HUES6 (cell line): ENCODE data around the gene C11orf54.
"Not testable (repeated sequence)": the region's sequence is repeated elsewhere in the genome, so short reads cannot be mapped to it uniquely, and the experiment has no call there.

ENCODE experiments used
- H3K27ac ChIP-seq: 2 replicates; pipeline ENCODE4 v1.7.0; 2013; ENCODE audit warnings: low read depth, mild to moderate bottlenecking, low read length, inconsistent platforms
- H3K27me3 ChIP-seq: 2 replicates; pipeline ENCODE4 v1.6.1; 2013; ENCODE audit warnings: low read length; ENCODE audit not compliant: control insufficient read depth, insufficient read depth
- H3K36me3 ChIP-seq: 2 replicates; pipeline ENCODE4 v1.6.1; 2013; ENCODE audit warnings: low read length; ENCODE audit not compliant: control insufficient read depth, insufficient read depth
- H3K4me1 ChIP-seq: 2 replicates; pipeline ENCODE4 v1.6.1; 2013; ENCODE audit warnings: low read length; ENCODE audit not compliant: control insufficient read depth, insufficient read depth
- H3K4me3 ChIP-seq: 2 replicates; pipeline ENCODE4 v1.5.1; 2013; ENCODE audit warnings: low read depth, low read length
- H3K9ac ChIP-seq: one replicate; pipeline ENCODE4 v1.6.1; 2013; ENCODE audit warnings: mild to moderate bottlenecking, low read length
- H3K9me3 ChIP-seq: 2 replicates; pipeline ENCODE4 v1.6.1; 2013; ENCODE audit warnings: low read depth, low read length; ENCODE audit not compliant: control insufficient read depth, insufficient read depth

The C11orf54 gene

DNA sequence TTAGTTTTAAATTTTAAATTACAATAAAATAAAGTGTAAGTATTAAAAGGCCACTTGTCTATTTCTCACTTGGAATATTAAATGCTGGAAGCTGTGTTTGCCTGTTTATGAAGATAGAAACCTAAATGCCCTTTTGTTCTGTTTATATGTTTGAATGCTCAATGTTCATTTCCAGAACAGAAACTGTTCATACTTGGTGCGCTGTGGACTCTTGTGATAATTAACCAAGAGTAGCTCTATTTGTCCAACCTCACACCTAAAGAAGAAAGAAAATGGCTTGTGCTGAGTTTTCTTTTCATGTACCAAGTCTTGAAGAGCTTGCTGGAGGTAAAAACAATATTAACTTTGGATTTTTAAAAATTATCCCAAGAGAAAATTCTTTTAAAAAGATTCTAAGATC, 5.7 kb downstream of the C11orf54 start:
- no peak overlapping the region for H3K4me3 ChIP-seq
- no peaks in the 10 kb centered on the region for H3K27me3 ChIP-seq
- no peak overlapping the region for H3K9ac ChIP-seq
- no peaks in the 10 kb centered on the region for H3K9me3 ChIP-seq
- peaks cover 11% of the 10 kb centered on the region; the same call in 1 of the 2 replicates for H3K4me1 ChIP-seq
- 0 out of 2 replicates have a peak, but pooled peaks cover under 1% of the 10 kb centered on the region for H3K36me3 ChIP-seq
- no peak overlapping the region for H3K27ac ChIP-seq

DNA sequence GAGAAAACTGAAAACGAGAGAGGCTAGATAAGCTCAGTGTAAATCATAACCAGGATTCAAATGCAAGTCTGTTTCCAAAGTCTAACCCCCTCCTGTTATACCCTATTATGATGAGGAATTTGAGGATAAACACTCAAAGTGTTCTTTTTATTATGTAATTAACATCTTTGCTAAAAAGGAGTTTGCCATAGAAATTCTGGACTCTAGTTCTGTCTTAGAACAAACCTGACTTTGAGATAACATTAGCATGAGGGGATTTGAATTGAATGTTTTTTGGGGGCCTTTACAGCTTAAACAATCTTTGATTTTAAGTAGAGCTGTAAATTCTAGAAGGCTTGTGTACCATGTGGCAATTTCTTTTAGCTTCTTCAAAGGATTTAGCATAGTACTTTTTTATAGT, 9.5 kb downstream of the C11orf54 start:
- H3K27ac ChIP-seq: no peak overlapping the region
- no peaks in the 10 kb centered on the region for H3K27me3 ChIP-seq
- no peaks in the 10 kb centered on the region for H3K4me1 ChIP-seq
- no peak overlapping the region for H3K4me3 ChIP-seq
- H3K9ac ChIP-seq: no peak overlapping the region
- peaks cover 23% of the 10 kb centered on the region for H3K36me3 ChIP-seq
- no peaks in the 10 kb centered on the region for H3K9me3 ChIP-seq

DNA sequence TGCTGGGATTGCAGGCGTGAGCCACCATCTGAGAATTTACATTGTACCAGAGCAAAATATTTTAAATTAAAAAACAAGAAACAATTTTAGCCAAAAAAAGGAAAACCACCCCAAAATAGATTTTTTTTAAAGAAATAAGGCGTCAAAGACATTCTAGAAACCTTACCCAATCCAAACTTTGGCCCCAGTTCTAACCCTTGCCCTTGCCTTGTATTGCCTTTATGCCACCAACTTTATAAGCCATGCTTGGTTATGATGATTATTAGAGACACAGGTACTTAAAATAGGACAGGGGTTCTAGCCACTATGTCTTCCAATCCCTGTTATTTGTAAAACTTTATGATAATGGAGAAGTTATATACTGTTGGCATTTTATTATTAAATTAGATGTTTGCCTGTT, 11.8 kb downstream of the C11orf54 start:
- Histone ChIP-seq H3K27ac (no peak overlapping the region), H3K36me3 (peaks cover 42% of the 10 kb centered on the region), H3K9ac (no peak overlapping the region), H3K27me3 (no peaks in the 10 kb centered on the region), H3K9me3 (no peaks in the 10 kb centered on the region), H3K4me3 (no peak overlapping the region), H3K4me1 (no peaks in the 10 kb centered on the region)

DNA sequence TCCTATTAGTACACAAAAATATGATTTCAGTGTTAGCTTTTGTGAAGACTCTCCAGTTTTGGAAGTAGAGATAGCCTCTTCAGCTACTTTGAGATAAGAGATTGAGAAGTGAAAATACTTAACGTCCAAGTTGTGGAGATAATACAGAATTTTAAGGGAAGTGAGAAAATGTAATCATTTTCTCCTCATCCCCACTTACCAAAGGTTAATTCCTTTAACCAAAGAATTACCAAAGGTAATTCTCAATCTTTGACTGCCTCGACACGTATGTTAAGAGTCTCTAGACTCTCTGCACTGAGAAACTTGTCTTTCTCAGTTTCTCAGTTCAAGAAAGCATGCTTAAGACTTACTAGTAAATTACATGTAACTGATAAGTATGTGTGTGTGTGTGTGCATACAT, 15.3 kb downstream of the C11orf54 start:
- Histone ChIP-seq H3K9ac (no peak overlapping the region), H3K4me3 (no peak overlapping the region), H3K36me3 (peaks cover 68% of the 10 kb centered on the region), H3K9me3 (no peaks in the 10 kb centered on the region), H3K27ac (no peak overlapping the region), H3K4me1 (no peaks in the 10 kb centered on the region), H3K27me3 (no peaks in the 10 kb centered on the region)

DNA sequence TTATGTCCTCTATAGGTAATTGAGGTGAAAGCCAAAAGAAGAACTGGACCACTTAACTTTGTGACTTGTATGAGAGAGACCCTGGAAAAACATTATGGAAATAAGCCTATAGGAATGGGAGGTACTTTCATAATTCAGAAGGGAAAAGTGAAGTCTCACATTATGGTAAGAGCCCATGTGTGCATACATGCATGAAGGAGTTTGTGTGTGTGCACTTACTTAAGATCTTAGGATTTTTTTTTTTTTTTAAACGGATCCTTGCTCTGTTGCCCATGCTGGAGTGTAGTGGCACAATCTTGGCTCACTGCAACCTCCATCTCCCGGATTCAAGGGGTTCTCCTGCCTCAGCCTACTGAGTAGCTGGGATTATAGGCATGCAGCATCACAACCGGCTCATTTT, 15.8 kb downstream of the C11orf54 start:
- Histone ChIP-seq H3K4me3 (no peak overlapping the region), H3K9me3 (no peaks in the 10 kb centered on the region), H3K27ac (no peak overlapping the region), H3K9ac (no peak overlapping the region), H3K27me3 (no peaks in the 10 kb centered on the region), H3K36me3 (peaks cover 71% of the 10 kb centered on the region), H3K4me1 (no peaks in the 10 kb centered on the region)

DNA sequence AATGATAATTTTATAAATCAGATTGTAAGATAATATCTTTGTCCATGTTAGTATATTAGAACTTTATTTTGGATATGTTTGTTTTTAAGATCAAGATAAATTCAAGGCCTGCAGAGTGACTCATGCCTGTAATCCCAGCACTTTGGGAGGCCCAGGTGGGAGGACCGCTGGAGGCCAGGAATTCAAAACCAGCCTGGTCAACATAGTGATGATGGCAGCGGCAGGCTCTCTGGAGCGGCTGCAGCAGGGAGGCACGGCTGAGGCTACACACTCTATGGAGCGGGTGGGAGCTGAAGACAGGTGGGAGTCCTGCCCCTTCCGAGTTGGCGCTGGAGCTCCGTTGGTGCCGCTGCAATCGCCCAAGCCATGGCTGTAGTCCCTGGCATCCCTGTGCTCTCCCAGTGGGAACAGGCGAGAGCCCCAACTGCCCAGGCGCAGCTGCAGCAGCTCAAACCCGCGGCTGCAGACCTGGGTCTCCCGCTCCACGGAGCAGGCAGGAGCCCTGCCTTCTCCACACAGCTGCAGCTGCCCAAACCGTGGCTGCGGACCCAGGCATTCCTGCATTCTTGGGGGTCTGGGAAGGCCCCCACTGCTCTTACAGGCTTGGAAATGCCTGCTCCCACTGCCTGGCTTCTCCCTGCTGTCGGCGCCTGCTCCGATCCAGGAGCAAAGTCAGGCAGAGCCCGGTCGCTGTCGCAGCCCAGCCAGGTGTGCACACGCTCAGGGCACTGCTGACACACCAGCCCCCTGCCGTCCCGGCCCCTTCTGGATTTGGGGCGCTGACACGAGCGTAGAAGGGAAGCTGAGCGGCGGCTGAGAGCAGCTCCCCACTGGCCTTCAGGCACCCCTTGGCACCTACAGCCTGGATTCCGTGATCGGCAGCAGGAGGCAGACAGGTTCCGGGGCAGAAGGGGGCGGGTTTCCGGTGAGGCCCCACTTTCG, 16.7 kb downstream of the C11orf54 start:
- Histone ChIP-seq H3K27me3 (no peaks in the 10 kb centered on the region), H3K4me1 (no peaks in the 10 kb centered on the region), H3K36me3 (peaks cover 78% of the 10 kb centered on the region)

DNA sequence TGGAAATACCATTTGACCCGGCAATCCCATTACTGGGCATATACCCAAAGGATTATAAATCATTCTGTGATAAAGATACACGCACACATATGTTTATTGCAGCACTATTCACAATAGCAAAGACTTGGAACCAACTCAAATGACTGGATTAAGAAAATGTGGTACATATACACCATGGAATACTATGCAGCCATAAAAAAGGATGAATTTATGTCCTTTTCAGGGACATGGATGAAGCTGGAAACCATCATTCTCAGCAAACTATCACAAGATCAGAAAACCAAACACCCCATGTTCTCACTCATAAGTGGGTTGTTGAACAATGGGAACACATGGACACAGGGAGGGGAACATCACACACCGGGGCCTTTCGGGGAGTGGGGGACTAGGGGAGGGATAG, 17.7 kb downstream of the C11orf54 start:
- H3K27me3 ChIP-seq, H3K4me3 ChIP-seq, H3K27ac ChIP-seq, H3K9me3 ChIP-seq, H3K4me1 ChIP-seq, H3K9ac ChIP-seq: not testable (repeated sequence)
- H3K36me3 ChIP-seq: peaks cover 72% of the 10 kb centered on the region

More for the DNA sequence above, 16.7 kb downstream of the C11orf54 start:
- no peak overlapping the region for H3K4me3 ChIP-seq
- H3K9me3 ChIP-seq: no peaks in the 10 kb centered on the region
- no peak overlapping the region for H3K9ac ChIP-seq
- no peak overlapping the region for H3K27ac ChIP-seq

DNA sequence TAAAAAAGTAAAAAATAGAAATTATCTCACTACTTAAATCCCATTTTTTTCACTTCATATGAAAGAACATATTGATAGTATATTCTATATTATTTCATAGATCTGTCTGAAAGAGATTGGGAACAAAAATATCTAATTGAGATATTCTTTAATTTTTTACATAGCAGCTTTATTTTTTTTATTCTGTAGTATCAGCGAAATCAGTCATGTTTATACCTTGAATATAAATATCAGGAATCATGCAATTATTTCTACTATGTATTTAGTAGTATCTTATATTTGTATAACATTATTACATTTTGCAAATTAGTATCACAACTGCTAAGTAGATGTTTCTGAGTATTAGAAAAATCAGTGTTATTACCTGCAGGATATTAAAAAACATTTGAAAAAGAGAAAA, 20.4 kb downstream of the C11orf54 start:
- Histone ChIP-seq H3K27ac (no peak overlapping the region), H3K4me1 (no peaks in the 10 kb centered on the region), H3K9ac (no peak overlapping the region), H3K27me3 (no peaks in the 10 kb centered on the region), H3K36me3 (peaks cover 51% of the 10 kb centered on the region), H3K9me3 (no peaks in the 10 kb centered on the region), H3K4me3 (no peak overlapping the region)

DNA sequence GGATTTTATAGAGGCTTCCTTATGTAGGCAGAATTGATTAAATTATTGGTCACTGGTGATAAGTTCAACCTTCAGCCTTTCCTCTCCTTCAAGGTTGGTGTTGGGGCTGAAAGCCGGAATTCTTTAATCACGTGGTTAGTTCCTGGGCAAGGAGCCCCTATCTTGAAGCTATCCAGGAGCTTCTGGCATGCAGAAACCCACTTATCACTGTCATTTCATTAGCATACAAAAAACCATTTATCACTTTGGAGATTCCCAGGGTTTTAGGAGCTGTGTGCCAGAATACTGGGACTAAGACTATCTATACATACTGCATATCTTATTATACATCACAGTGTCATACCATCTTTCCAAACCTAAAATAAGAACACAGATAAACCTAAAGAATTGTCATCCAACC, 24.1 kb downstream of the C11orf54 start:
- Histone ChIP-seq H3K36me3 (peaks cover 23% of the 10 kb centered on the region), H3K4me1 (peaks cover 3% of the 10 kb centered on the region; the same call in 1 of the 2 replicates), H3K9ac (no peak overlapping the region), H3K9me3 (peaks cover 3% of the 10 kb centered on the region; the same call in 1 of the 2 replicates), H3K27ac (no peak overlapping the region), H3K27me3 (no peaks in the 10 kb centered on the region), H3K4me3 (no peak overlapping the region)

DNA sequence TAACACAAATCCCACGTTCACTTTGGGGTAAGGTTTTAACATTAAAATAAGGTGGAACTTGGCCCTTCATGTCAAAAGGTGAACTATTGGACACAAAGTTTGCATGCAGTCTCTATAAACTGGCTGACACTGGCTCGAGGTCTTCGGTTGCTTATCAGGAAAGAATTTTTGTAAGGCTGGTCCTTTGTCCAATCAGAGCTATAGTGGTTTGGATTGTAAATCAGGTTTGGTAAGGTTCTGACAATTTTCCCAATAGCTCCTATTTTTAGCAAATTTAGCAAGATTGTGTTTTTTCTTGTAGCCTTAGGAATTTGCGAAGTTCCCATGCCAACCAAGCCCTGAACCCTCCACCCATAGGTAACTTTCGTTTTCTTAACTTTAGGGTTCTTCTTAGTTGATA, 25.0 kb downstream of the C11orf54 start:
- peaks cover 16% of the 10 kb centered on the region for H3K36me3 ChIP-seq
- H3K27ac ChIP-seq: no peak overlapping the region
- peaks cover 3% of the 10 kb centered on the region; the same call in 1 of the 2 replicates for H3K4me1 ChIP-seq
- H3K4me3 ChIP-seq: no peak overlapping the region
- H3K9ac ChIP-seq: no peak overlapping the region
- H3K27me3 ChIP-seq: no peaks in the 10 kb centered on the region
- peaks cover 3% of the 10 kb centered on the region; the same call in 1 of the 2 replicates for H3K9me3 ChIP-seq

DNA sequence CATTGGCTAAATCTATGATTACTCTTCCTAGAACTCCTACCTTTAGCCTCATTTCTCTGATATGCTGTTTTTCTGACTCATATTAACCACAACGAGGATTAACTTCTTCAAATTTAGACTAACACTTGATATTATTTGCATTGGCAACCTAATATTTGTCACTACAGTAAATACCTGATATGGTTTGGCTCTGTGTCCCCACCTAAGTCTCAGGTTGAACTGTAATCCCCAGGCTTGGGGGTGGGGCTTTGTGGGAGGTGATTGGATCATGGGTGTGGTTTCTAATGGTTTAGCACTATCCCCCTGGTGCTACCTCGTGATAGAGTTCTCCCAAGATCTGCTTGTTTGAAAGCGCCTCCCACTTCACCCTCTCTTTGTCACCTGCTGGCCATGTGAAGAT, 25.5 kb downstream of the C11orf54 start:
- Histone ChIP-seq H3K36me3 (peaks cover 11% of the 10 kb centered on the region), H3K9me3 (peaks cover 3% of the 10 kb centered on the region; the same call in 1 of the 2 replicates), H3K4me1 (peaks cover 3% of the 10 kb centered on the region; the same call in 1 of the 2 replicates), H3K27ac (no peak overlapping the region), H3K9ac (no peak overlapping the region), H3K4me3 (no peak overlapping the region), H3K27me3 (no peaks in the 10 kb centered on the region)
